Spleen (tissue), 13 donors: ENCODE measurements around the gene KCNJ4. TPM values are rescaled to one million over a fixed set of nuclear protein-coding genes. Genes with fewer than 3 reads are reported as not detected.

Experiments used
- DNase-seq: peaks from one replicate; pipeline ENCODE4 v3.0.0-alpha.2; 2020
- H3K27ac ChIP-seq, 8 donors: fragments of 200-600 bp; sonication (generic) in 7 of 8; 1 replicate in 4 of 8; 2 replicates in 4 of 8; pipeline versions ENCODE4 v1.5.0 to v1.8.0; 2016 to 2021; ENCODE audit warnings: inconsistent platforms in 4 of 8, mild to moderate bottlenecking in 4 of 8, moderate library complexity in 1 of 8
- H3K27me3 ChIP-seq, 7 donors: fragments of 200-600 bp; sonication (generic) in 6 of 7; replicated peaks in 1 of 7; 1 replicate in 4 of 7; 2 replicates in 3 of 7; pipeline versions ENCODE4 v1.5.0 to v1.8.0; 2016 to 2021; ENCODE audit warnings: inconsistent platforms in 3 of 7, mild to moderate bottlenecking in 1 of 7
- H3K36me3 ChIP-seq, 6 donors: fragments of 200-600 bp; sonication (generic) in 5 of 6; 1 replicate in 4 of 6; 2 replicates in 2 of 6; pipeline versions ENCODE4 v1.5.0 to v1.8.0; 2016 to 2021; ENCODE audit warnings: inconsistent platforms in 2 of 6
- H3K4me1 ChIP-seq, 6 donors: fragments of 200-600 bp; sonication (generic) in 5 of 6; 1 replicate in 3 of 6; 2 replicates in 3 of 6; pipeline versions ENCODE4 v1.5.0 to v1.8.0; 2016 to 2021; ENCODE audit warnings: inconsistent platforms in 3 of 6
- H3K4me3 ChIP-seq, 8 donors: fragments of 200-600 bp; sonication (generic) in 7 of 8; 1 replicate in 4 of 8; 2 replicates in 4 of 8; pipeline versions ENCODE4 v1.5.0 to v1.8.0; 2016 to 2021; ENCODE audit warnings: inconsistent platforms in 4 of 8, mild to moderate bottlenecking in 4 of 8, moderate library complexity in 2 of 8
- H3K9me3 ChIP-seq, 8 donors: fragments of 200-600 bp; sonication (generic) in 7 of 8; 1 replicate in 4 of 8; 2 replicates in 4 of 8; pipeline versions ENCODE4 v1.5.0 to v1.8.0; 2016 to 2021; ENCODE audit warnings: inconsistent platforms in 4 of 8
- POLR2A ChIP-seq, 3 donors: fragments of 450-650 bp; IDR thresholded peaks; one replicate each; pipeline ENCODE4 v1.5.1; 2017; ENCODE audit warnings: antibody characterized with exemption in 3 of 3, mild to moderate bottlenecking in 1 of 3
- POLR2AphosphoS5 ChIP-seq, 3 donors: sonication (generic); formaldehyde crosslinking; IDR thresholded peaks; one replicate each; pipeline ENCODE4 v1.5.1; 2017; ENCODE audit warnings: antibody characterized with exemption in 3 of 3
- WGBS, 5 donors: extraction: QIAGEN DNeasy Blood & Tissue Kit in 3 of 5; methylation state at CpG; one replicate each; pipeline versions ENCODE4 v1.1.5 to v1.1.7; 2013 to 2018; 5-methylcytosine and 5-hydroxymethylcytosine counted together
- intact Hi-C: fragments of 100-400 bp; cut with DNase I; formaldehyde crosslinking; loops from one replicate; pipeline ENCODE4 v1.15.0; 2023; ENCODE audit warnings: low total_unique reads
- long read RNA-seq, 2 donors: transcript quantifications; one replicate each; lab custom pipeline, GENCODE V29; 2026
- polyA plus RNA-seq, 3 donors: library from polyadenylated mRNA; stranded (reverse); fragments of 200-250 nt; gene quantifications; one replicate each; pipeline ENCODE4 v1.2.1, GENCODE V29; 2013
- total RNA-seq, 7 donors: library from RNA; depleted of rRNA in 3 of 7; stranded (reverse); fragments of >200 nt in 3 of 7; fragmentation: NEBNext Ultra II Directional in 4 of 7; extraction: Animal tissue kit (Norgen Biotek cat#: 25700) in 4 of 7; gene quantifications; one replicate each; pipeline versions ENCODE4 v1.1.0 to v1.2.1, GENCODE V29; 2016 to 2021
- TF ChIP-seq, protein P1 (sequence below), 11 experiments: fragments of 200-600 bp in 7 of 11; fragments of 450-650 bp in 4 of 11; sonication (generic) in 4 of 11; IDR thresholded peaks in 8 of 11; conservative IDR thresholded peaks in 3 of 11; 1 replicate in 7 of 11; 2 replicates in 4 of 11; pipeline versions ENCODE4 v1.4.0 to v1.8.0; 2016 to 2021; ENCODE audit warnings: antibody characterized with exemption in 11 of 11, inconsistent platforms in 4 of 11, mild to moderate bottlenecking in 1 of 11
- donor health status: healthy with polysubstance abuse.
- donor health status: DM: no; HTN: no; CAD: no; lungs with moderate emphysema.
- donor health status: DM: no; HTN: no; CAD: no.
- donor health status: Bipolar disorder and iron deficiency.
- donor health status: healthy.
- donor health status: DM: no; HTN: no; CAD: no.
- donor health status: DM: yes; HTN: yes; CAD: no.

Gene KCNJ4
- not detected for total RNA-seq
- polyA plus RNA-seq: not detected
- long read RNA-seq, donor 1: 0 reads
- long read RNA-seq, donor 2: 0 reads

- intact Hi-C loops: no loop called here
- TF ChIP-seq, protein P1, sequence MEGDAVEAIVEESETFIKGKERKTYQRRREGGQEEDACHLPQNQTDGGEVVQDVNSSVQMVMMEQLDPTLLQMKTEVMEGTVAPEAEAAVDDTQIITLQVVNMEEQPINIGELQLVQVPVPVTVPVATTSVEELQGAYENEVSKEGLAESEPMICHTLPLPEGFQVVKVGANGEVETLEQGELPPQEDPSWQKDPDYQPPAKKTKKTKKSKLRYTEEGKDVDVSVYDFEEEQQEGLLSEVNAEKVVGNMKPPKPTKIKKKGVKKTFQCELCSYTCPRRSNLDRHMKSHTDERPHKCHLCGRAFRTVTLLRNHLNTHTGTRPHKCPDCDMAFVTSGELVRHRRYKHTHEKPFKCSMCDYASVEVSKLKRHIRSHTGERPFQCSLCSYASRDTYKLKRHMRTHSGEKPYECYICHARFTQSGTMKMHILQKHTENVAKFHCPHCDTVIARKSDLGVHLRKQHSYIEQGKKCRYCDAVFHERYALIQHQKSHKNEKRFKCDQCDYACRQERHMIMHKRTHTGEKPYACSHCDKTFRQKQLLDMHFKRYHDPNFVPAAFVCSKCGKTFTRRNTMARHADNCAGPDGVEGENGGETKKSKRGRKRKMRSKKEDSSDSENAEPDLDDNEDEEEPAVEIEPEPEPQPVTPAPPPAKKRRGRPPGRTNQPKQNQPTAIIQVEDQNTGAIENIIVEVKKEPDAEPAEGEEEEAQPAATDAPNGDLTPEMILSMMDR (IDR thresholded peaks at IDR 0.05 in 8 of 11, conservative IDR thresholded peaks at IDR 0.05 in 3 of 11): no peak
- no peak for TF ChIP-seq POLR2AphosphoS5 (IDR thresholded peaks at IDR 0.05)
- no peak for TF ChIP-seq POLR2A (IDR thresholded peaks at IDR 0.05)
- Histone ChIP-seq H3K27me3 (peaks cover 0 to 98% (median 66%) of the 10 kb centered on the region in 7 donors), H3K36me3 (no peaks in the 10 kb centered on the region), H3K4me1 (peaks cover 0 to 24% (median 19%) of the 10 kb centered on the region in 6 donors), H3K27ac (no peak within 1 kb of the TSS), H3K4me3 (peak within 1 kb of the TSS; percentile 4 to 71 (median 36)), H3K9me3 (no peaks in the 10 kb centered on the region)
- no peak for DNase-seq
- WGBS, 5 donors: 1 to 15% (median 1%) methylated on average over 4 to 76 of the region's 76 CpGs
These were observed at the start of gene KCNJ4 for GRCh38 chr22:38455076-38455529. Gene KCNJ4, minus strand, starts transcription at chr22:38455199. Its CDS starts 27,067 bp downstream, at chr22:38428132.

GRCh38 chr22:38503021-38503420 is 48.0 kb upstream of the KCNJ4 start:
- H3K9me3 ChIP-seq: no peaks in the 10 kb centered on the region
- TF ChIP-seq POLR2A (IDR thresholded peaks at IDR 0.05): no peak
- no peak for TF ChIP-seq POLR2AphosphoS5 (IDR thresholded peaks at IDR 0.05)
- TF ChIP-seq, protein P1 (IDR thresholded peaks at IDR 0.05 in 8 of 11, conservative IDR thresholded peaks at IDR 0.05 in 3 of 11): no peak
- no peak for DNase-seq
- 30 to 47% (median 41%) methylated on average over 4 of the region's 4 CpGs for WGBS, 5 donors
- peak overlapping the region in 7 of 8 donors; percentile 13 to 89 (median 69) for H3K4me3 ChIP-seq
- peaks cover 0 to 64% (median 41%) of the 10 kb centered on the region in 6 donors for H3K36me3 ChIP-seq
- peaks cover 0 to 3% (median 0%) of the 10 kb centered on the region in 7 donors for H3K27me3 ChIP-seq
- peaks cover 33 to 81% (median 65%) of the 10 kb centered on the region in 6 donors for H3K4me1 ChIP-seq
- intact Hi-C loops: no loop called here
- H3K27ac ChIP-seq: peak overlapping the region in 6 of 8 donors; percentile 35 to 100 (median 97)

DNA sequence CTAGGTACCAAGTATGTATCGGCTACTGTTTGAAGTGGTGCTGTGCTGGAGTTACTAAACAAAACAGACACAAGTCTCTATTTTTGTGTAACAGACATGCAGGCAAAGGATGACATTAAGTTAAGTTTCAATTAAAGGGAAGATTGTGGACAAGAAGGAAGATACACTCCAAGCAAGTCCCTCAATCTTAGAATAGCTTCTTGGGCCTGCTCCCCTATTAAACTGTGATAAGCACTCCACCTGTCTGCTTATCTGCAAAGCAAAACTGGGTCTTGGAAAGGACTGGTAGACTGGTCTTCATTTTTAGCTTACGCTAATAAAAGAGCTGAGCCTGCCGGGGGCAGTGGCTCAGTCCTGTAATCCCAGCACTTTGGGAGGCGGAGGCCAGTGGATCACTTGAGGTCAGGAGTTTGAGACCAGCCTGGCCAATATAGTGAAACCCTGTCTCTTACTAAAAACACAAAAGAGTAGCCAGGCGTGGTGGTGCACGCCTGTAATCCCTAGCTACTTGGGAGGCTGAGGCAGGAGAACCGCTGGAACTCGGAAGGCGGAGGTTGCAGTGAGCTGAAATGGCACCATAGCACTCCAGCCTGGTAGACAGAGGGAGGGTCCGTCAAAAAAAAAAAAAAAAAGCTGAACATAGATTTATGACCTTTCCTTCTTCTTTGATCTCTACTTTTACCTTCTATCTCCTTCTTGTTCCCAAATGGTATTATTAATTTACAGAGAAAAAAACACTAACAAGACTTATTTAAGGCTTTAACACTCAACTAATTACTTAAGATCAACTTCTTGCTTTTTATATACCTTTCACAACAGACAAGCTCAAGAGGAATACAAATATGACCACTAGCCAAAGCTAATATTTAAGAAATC is 47.0 kb upstream of the KCNJ4 start:
- Histone ChIP-seq H3K27ac (peak overlapping the region in 4 of 8 donors; percentile 35 to 100 (median 97)), H3K4me3 (peak overlapping the region in 4 of 8 donors; percentile 69 to 89 (median 78)), H3K27me3 (peaks cover 0 to 3% (median 0%) of the 10 kb centered on the region in 7 donors), H3K9me3 (no peaks in the 10 kb centered on the region), H3K36me3 (peaks cover 0 to 74% (median 50%) of the 10 kb centered on the region in 6 donors), H3K4me1 (peaks cover 33 to 85% (median 63%) of the 10 kb centered on the region in 6 donors)
- peak in 1 of 3 donors; percentile 31 for TF ChIP-seq POLR2AphosphoS5 (IDR thresholded peaks at IDR 0.05)
- TF ChIP-seq, protein P1 (IDR thresholded peaks at IDR 0.05 in 8 of 11, conservative IDR thresholded peaks at IDR 0.05 in 3 of 11): no peak
- intact Hi-C loops: no loop called here
- DNase-seq: no peak
- 84 to 89% (median 85%) methylated on average over 10 of the region's 10 CpGs for WGBS, 5 donors

- H3K36me3 ChIP-seq: peaks cover 13 to 100% (median 89%) of the 10 kb centered on the region in 6 donors
- DNase-seq: no peak
- H3K4me1 ChIP-seq: peaks cover 24 to 98% (median 55%) of the 10 kb centered on the region in 6 donors
- no peak overlapping the region for H3K4me3 ChIP-seq
- no peak for TF ChIP-seq POLR2A (IDR thresholded peaks at IDR 0.05)
- TF ChIP-seq, protein P1 (IDR thresholded peaks at IDR 0.05 in 8 of 11, conservative IDR thresholded peaks at IDR 0.05 in 3 of 11): no peak
- no peak for TF ChIP-seq POLR2AphosphoS5 (IDR thresholded peaks at IDR 0.05)
- 78 to 87% (median 85%) methylated on average over 3 of the region's 3 CpGs for WGBS, 5 donors
- no peaks in the 10 kb centered on the region for H3K27me3 ChIP-seq
- intact Hi-C loops: no loop called here
- H3K9me3 ChIP-seq: no peaks in the 10 kb centered on the region
- H3K27ac ChIP-seq: no peak overlapping the region
These were observed 42.9 kb upstream of the KCNJ4 start for GRCh38 chr22:38497869-38498268.
